ENCODE data around the gene LRRC26. TPM values are rescaled to one million over a fixed set of nuclear protein-coding genes. Genes with fewer than 3 reads are reported as not detected.
A peak's percentile ranks its signal among the peaks of the same experiment; 100 is the strongest.

Gene LRRC26
- total and polyA plus RNA-seq, 2 of the 13 experiments (the other 11 are each of a cell fraction or from before 2014, with no cell fraction given): not detected

- TF ChIP-seq AHDC1 (CRISPR knock-in tag; IDR thresholded peaks at IDR 0.05; ENCODE audit: borderline replicate concordance) (no peak), THYN1 (CRISPR knock-in tag; IDR thresholded peaks at IDR 0.05; ENCODE audit: borderline replicate concordance, low read depth) (no peak), ZNF3 (CRISPR knock-in tag; IDR thresholded peaks at IDR 0.05) (no peak), SIN3A (IDR thresholded peaks at IDR 0.05; ENCODE audit: borderline replicate concordance, low read depth, low read length) (peak; percentile 84), RFX1 (IDR thresholded peaks at IDR 0.05) (no peak), PHF8 (CRISPR knock-in tag; IDR thresholded peaks at IDR 0.05) (peak; percentile 91), HMGXB3 (CRISPR knock-in tag; IDR thresholded peaks at IDR 0.05; ENCODE audit: borderline replicate concordance) (no peak; the same call in 1 of the 2 replicates), FOXJ3 (CRISPR knock-in tag; IDR thresholded peaks at IDR 0.05; ENCODE audit: borderline replicate concordance) (no peak), TMF1 (CRISPR knock-in tag; IDR thresholded peaks at IDR 0.05; ENCODE audit: low read depth) (peak; percentile 25; the same call in 1 of the 2 replicates), MED13 (CRISPR knock-in tag; IDR thresholded peaks at IDR 0.05) (peak; percentile 73; the same call in 1 of the 2 replicates), ZSCAN29 (CRISPR knock-in tag; conservative IDR thresholded peaks at IDR 0.05) (no peak)
- TF ChIP-seq, protein P1, sequence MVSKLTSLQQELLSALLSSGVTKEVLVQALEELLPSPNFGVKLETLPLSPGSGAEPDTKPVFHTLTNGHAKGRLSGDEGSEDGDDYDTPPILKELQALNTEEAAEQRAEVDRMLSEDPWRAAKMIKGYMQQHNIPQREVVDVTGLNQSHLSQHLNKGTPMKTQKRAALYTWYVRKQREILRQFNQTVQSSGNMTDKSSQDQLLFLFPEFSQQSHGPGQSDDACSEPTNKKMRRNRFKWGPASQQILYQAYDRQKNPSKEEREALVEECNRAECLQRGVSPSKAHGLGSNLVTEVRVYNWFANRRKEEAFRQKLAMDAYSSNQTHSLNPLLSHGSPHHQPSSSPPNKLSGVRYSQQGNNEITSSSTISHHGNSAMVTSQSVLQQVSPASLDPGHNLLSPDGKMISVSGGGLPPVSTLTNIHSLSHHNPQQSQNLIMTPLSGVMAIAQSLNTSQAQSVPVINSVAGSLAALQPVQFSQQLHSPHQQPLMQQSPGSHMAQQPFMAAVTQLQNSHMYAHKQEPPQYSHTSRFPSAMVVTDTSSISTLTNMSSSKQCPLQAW (CRISPR knock-in tag; IDR thresholded peaks at IDR 0.05): peak; percentile 79
- TF ChIP-seq, protein P2, sequence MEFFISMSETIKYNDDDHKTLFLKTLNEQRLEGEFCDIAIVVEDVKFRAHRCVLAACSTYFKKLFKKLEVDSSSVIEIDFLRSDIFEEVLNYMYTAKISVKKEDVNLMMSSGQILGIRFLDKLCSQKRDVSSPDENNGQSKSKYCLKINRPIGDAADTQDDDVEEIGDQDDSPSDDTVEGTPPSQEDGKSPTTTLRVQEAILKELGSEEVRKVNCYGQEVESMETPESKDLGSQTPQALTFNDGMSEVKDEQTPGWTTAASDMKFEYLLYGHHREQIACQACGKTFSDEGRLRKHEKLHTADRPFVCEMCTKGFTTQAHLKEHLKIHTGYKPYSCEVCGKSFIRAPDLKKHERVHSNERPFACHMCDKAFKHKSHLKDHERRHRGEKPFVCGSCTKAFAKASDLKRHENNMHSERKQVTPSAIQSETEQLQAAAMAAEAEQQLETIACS (CRISPR knock-in tag; IDR thresholded peaks at IDR 0.05): peak; percentile 59; the same call in 1 of the 2 replicates
These were observed 18.8 kb upstream of the LRRC26 start, which contains the start of the genes ANAPC2 and SSNA1 (continued) for GRCh38 chr9:137188490-137189296.

Measured in HepG2 (cell line).